ENCODE results near the gene KDM5A.

DNA sequence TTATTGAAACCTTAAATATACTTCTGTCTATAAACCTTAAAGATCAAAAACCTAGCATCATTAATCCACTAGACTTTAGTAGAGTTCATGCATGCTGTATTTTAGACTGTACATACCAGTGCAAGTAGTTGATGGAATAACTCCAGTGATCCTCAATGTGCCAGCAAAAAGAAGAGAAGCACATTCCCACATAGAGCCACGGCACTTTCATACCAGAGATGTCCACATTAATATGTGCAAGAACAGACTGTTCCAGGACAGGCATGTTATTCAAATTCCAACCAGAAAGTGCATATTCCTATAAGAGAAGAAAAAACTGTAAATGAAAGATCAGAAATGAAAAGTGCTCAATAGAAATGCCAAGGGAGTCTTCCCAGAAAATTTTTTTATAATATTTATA is 55.0 kb downstream of the KDM5A start:
- TF ChIP-seq, protein P1, sequence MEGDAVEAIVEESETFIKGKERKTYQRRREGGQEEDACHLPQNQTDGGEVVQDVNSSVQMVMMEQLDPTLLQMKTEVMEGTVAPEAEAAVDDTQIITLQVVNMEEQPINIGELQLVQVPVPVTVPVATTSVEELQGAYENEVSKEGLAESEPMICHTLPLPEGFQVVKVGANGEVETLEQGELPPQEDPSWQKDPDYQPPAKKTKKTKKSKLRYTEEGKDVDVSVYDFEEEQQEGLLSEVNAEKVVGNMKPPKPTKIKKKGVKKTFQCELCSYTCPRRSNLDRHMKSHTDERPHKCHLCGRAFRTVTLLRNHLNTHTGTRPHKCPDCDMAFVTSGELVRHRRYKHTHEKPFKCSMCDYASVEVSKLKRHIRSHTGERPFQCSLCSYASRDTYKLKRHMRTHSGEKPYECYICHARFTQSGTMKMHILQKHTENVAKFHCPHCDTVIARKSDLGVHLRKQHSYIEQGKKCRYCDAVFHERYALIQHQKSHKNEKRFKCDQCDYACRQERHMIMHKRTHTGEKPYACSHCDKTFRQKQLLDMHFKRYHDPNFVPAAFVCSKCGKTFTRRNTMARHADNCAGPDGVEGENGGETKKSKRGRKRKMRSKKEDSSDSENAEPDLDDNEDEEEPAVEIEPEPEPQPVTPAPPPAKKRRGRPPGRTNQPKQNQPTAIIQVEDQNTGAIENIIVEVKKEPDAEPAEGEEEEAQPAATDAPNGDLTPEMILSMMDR (IDR thresholded peaks at IDR 0.05; ENCODE audit: low read length): no peak
- TF ChIP-seq EZH2 (IDR thresholded peaks at IDR 0.05; ENCODE audit: borderline replicate concordance, low read length): no peak
